Measurements from ENCODE around the gene FAM229B.

DNA sequence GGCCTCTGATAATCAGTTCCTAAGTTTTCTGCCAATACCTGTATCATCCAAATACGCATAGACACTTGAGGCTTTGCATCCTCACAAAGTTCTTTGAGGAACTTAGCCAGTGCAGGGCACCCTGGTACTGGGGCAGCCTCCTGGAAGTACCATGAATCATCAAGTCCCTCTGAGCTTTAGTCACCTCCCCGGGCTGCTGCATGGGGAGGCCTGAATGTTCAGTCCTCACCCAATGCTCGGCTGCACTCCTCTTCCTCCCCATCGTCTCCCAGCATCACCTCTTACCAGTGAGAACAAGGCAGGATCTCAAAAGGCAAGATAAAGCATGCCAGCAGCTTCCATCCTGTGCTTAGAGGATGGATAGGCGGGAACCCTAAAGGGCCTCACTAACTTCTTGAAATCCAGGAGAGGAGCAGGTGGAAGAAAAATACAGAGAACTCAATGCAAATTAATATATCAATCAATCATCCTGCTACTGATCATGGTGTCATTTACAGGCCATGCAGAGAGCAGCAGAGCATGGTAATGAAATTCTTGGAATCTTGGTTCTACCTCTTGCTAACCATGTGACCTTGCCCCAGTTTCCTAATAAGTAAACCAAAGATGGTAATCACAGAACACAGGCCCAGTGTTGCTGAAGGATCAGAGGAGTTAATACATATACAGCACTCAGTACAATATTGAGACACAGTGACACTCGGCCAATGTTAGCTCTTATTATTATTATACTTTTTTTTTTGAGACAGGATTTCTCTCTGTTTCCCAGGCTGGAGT lies 38.2 kb upstream of the FAM229B start:
- TF ChIP-seq POLR2A (IDR thresholded peaks at IDR 0.05): no peak
- TF ChIP-seq, protein P1, sequence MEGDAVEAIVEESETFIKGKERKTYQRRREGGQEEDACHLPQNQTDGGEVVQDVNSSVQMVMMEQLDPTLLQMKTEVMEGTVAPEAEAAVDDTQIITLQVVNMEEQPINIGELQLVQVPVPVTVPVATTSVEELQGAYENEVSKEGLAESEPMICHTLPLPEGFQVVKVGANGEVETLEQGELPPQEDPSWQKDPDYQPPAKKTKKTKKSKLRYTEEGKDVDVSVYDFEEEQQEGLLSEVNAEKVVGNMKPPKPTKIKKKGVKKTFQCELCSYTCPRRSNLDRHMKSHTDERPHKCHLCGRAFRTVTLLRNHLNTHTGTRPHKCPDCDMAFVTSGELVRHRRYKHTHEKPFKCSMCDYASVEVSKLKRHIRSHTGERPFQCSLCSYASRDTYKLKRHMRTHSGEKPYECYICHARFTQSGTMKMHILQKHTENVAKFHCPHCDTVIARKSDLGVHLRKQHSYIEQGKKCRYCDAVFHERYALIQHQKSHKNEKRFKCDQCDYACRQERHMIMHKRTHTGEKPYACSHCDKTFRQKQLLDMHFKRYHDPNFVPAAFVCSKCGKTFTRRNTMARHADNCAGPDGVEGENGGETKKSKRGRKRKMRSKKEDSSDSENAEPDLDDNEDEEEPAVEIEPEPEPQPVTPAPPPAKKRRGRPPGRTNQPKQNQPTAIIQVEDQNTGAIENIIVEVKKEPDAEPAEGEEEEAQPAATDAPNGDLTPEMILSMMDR (IDR thresholded peaks at IDR 0.05): no peak

Data from esophagus squamous epithelium (tissue), 4 donors.